Measurements from ENCODE around the gene NCOA3.

Gene NCOA3

DNA sequence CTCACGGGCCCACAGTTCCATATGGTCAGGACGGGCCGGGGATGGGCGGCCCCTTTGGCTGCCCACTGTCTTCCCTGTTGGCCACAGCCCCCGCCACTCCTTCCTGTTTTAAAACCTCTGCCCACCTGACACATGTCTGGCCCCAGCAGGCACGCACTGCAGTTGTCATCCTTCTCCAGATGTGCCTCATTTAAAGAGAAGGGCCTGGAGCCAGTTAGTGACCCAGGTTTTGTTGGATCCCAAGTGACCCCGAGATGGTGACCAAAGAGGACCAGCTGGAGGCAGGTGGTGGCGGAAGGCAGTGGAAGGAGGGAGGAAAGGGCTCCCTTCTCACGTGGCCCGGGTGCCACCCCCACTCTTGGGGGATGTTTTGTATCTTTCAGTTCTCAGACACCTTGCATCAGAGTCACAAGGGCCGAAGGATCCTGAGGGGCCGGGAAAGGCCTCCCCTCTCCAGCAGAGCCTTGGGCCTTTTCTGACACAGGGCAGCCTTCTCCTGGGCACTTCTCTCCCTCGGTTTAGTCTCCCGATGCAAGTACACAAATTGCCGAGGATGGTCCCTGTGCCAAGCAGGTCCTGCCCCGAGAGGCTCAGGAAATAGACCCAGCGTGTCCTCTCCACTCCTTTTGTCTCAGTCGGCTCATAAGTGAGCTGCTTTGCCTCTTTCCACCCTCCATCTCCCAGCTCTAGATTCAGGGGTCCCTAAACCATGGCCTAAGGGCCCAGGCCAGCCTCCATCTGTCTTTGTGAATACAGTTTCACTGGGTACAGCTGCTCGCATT, 166.0 kb downstream of the NCOA3 start:
- no peaks in the 10 kb centered on the region for H3K9me3 Mint-ChIP-seq
- ATAC-seq (no peak), DNase-seq (no peak)
- no peaks in the 10 kb centered on the region for H3K27me3 Mint-ChIP-seq
- H3K27ac Mint-ChIP-seq, result peak overlapping the region in 1 of 2 donors; percentile 1
- H3K4me1 Mint-ChIP-seq, result peaks cover 15% of the 10 kb centered on the region
- H3K4me3 Mint-ChIP-seq, result no peak overlapping the region

DNA sequence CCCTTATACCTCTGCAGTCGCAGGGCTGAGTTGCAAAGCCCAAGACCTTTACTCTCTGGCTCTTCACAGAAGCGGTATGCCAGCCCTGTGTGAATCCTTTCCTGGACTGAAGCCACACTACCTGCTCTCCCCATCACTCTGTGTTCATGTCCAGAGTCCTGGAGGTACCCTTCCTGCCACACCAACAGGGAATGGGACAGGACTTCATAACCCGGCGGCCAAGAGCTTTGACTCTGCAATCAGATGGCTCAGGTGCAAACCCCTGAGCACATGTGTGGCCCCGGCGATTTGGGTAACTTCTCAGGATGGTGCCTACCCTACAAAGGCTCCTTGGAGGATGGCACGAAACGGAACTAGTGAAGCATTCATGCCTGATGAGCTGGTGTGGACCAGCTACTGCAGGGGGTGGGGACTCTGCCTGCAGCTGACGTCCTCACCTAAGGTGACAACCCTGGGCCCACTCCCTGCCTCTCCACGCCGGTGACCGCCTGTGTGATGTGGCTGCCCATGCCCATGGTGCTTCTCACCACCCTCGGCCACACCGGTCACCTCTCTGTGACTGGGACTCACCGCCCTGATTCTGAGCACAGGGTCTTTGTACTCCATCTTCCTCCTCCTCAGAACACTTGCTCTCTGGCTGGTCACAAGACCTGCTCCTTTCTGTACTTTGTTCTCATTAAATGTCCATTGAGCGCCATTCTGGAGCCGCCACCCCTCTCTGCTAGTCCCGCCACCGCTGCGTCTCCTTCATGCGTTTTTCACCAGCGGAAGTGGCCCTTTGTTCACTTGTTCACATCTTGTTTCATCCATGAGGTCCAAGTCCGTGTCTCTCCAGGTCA, 166.8 kb downstream of the NCOA3 start:
- Mint-ChIP-seq H3K27ac (peak overlapping the region in 1 of 2 donors; percentile 1), H3K4me1 (peaks cover 7% of the 10 kb centered on the region)
- no peak for ATAC-seq

DNA sequence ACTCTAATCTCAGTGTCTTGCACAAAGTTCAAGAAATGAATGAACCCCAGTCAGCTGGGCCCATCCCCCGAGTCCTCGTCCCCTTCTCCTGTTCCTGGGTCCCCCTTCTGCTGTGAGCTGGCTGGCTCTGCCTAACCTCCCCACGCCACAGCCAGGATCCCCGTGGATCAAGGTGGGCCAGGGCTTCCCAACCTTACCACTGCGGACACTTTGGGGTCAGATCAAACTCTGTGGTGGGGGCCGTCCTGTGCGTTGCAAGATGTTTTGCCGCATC, 167.4 kb downstream of the NCOA3 start:
- no peaks in the 10 kb centered on the region for H3K27me3 Mint-ChIP-seq
- no peak for DNase-seq
- no peak for ATAC-seq
- no peak overlapping the region for H3K4me3 Mint-ChIP-seq
- peaks cover 1% of the 10 kb centered on the region for H3K4me1 Mint-ChIP-seq
- H3K9me3 Mint-ChIP-seq, result no peaks in the 10 kb centered on the region
- H3K27ac Mint-ChIP-seq, result peak overlapping the region; percentile 1 to 27

More for the DNA sequence above, 166.8 kb downstream of the NCOA3 start:
- no peak overlapping the region for H3K4me3 Mint-ChIP-seq
- H3K9me3 Mint-ChIP-seq, result no peaks in the 10 kb centered on the region
- no peaks in the 10 kb centered on the region for H3K27me3 Mint-ChIP-seq
- no peak for DNase-seq

DNA sequence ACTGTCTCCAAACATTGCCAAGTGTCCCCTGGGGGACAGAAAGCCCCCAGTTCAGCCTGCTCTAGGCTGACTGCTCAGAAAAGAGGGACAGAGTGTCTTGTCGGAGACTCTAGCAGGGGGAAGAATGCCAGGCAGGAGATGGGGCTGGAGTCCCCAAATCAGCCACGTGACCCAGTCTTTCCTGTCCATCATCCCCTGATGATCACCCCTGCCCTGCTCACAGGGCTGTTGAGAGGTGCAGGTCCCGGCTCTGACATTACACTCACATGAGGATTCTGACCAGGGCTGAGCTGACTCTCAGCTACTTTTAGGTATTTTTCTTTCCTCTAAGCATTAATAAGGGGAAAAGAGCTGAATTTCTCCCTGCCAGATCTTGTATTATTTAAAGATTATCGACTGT, 167.8 kb downstream of the NCOA3 start:
- DNase-seq (no peak), ATAC-seq (no peak)
- Mint-ChIP-seq H3K9me3 (no peaks in the 10 kb centered on the region), H3K27ac (peak overlapping the region in 1 of 2 donors; percentile 27), H3K27me3 (no peaks in the 10 kb centered on the region), H3K4me3 (no peak overlapping the region), H3K4me1 (no peaks in the 10 kb centered on the region)

DNA sequence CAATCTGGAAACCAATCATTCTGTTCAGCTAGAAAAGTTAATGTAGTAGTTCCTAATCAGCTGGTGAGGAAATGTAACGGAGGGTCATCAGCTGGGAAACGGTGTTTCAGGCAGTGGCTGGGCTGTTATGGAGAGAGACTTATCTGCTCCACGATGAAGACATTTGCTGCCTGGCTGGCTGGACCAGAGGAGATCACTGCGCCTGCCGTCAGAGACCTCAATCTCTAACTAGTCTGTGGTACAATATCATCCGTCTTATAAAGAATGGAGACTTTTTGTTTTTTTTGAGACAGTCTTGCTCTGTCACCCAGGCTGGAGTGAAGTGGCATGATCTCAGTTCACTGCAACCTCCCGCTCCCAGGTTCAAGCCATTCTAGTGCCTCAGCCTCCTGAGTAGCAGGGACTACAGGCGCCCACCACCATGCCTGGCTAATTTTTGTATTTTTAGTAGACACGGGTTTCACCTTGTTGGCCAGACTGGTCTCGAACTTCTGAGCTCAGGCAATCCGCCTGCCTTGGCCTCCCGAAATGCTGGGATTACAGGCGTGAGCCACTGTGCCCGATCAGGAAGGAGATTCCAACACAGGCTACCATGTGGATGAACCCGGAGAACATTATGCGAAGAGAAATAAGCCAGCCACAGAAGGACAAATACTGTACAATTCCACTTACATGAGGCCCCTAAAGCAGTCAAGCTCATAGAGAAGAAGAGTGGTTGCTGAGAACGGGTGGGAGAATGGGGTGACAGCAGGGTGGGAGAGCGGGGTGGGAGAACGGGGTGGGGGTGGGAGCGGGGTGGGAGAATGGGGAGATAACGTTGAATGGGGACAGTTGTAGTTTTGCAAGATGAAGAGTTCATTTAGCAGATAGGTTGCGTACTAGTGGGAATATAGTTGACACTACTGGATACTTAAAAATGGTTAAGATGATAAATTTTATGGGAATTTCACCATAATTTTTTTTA, 168.5 kb downstream of the NCOA3 start:
- no peaks in the 10 kb centered on the region for H3K27me3 Mint-ChIP-seq
- DNase-seq (no peak), ATAC-seq (no peak)
- H3K9me3 Mint-ChIP-seq, result no peaks in the 10 kb centered on the region
- no peaks in the 10 kb centered on the region for H3K4me1 Mint-ChIP-seq
- H3K27ac Mint-ChIP-seq, result peak overlapping the region in 1 of 2 donors; percentile 79
- no peak overlapping the region for H3K4me3 Mint-ChIP-seq

DNA sequence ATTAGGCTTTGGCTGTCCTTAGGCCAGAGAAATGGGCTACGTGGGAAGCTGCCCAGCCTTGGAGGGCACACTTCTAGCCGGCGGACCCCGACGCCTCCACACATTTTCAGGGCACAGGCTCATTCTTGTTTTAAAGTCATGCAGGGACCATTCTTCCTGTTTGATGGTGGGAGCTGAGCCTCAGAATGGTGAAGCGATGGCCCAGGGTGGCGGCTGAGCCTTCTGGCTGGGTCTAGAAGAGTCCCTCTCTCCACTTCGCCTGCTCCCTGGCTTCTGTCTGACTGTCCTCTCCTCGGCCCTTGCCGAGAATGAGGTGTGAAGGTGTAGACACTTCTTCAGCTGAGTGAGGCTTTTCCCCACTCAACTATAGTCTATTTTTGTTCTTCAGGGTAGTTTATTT, 169.2 kb downstream of the NCOA3 start:
- no peaks in the 10 kb centered on the region for H3K9me3 Mint-ChIP-seq
- H3K27me3 Mint-ChIP-seq, result no peaks in the 10 kb centered on the region
- ATAC-seq (no peak), DNase-seq (no peak)
- H3K4me1 Mint-ChIP-seq, result no peaks in the 10 kb centered on the region
- no peak overlapping the region for H3K4me3 Mint-ChIP-seq
- H3K27ac Mint-ChIP-seq, result no peak overlapping the region

DNA sequence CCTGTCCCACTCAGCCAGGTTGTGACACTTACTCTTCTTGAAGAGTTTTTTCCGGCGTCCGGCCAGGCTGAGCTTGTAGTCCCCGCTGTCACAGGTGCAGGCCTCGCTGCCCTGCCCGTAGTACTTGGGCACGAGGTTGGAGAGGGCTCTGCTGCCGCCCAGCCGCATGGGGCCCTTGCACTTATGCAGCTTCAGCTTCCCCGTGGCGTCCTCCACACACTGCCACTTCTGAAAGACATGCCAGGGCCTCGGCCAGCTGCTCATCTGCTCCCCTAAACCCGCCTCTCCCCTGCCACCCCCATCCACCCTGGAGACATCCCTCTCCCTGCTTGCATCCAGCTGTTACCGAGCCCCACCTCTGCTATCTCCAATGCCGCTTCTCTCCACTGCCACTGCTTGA, 170.5 kb downstream of the NCOA3 start:
- DNase-seq, result no peak
- no peaks in the 10 kb centered on the region for H3K9me3 Mint-ChIP-seq
- ATAC-seq, result no peak
- H3K27me3 Mint-ChIP-seq, result no peaks in the 10 kb centered on the region
- H3K27ac Mint-ChIP-seq, result no peak overlapping the region
- no peaks in the 10 kb centered on the region for H3K4me1 Mint-ChIP-seq
- H3K4me3 Mint-ChIP-seq, result no peak overlapping the region

DNA sequence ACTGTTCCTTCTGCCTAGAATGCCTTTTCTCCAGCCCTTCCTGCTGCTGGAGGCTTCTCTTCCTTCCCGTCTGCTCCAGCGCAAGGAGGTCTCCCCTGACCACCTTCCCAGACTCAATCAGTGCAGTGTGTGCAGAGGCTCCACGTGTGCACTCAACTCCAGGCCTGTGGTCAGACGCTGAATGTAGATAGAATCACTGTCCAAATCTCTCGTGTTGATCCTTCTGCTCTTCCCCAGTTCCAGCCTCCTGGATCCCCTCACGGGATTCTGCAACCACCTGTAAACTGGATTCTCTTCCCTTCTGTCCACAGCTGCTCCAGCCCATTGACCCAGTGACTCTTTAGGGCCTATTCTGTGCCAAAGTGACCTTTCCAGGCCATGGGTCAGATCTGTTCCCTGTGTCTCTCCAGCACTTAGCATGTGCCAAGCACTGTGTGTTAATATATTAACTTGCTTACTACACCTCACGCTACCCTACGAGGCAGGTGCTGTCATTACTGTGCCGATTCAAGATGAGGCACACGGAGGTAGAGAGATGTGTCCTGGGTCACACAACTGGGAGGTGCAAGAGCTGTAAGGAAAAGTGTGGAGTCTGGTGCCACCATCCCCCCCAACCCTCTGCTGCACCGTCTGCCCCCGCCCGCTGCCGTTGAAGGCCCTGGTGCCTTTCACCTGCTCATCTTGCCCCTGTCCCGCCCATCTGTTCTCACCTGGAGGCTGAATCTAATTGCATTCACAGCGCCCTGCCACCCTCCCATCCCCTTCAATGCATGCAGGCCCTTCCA, 171.4 kb downstream of the NCOA3 start:
- H3K4me1 Mint-ChIP-seq, result peaks cover 7% of the 10 kb centered on the region
- no peaks in the 10 kb centered on the region for H3K27me3 Mint-ChIP-seq
- no peaks in the 10 kb centered on the region for H3K9me3 Mint-ChIP-seq
- DNase-seq, result no peak
- no peak overlapping the region for H3K4me3 Mint-ChIP-seq
- no peak for ATAC-seq
- peak overlapping the region in 1 of 2 donors; percentile 84 for H3K27ac Mint-ChIP-seq

DNA sequence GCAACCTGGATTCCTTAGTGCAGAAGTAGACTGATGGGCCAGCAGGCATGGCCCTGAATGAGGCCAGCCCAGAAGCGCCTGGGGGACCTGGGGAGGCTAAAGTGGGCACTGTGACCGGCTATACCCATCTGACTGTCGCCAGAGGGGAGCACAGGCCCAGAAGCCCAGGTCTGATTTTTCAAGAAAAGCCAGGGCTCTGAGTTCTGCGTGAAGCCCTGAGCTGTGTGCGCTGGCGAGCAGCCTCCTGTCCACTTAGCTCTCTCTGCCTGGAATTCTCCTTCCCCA, 171.9 kb downstream of the NCOA3 start:
- no peak overlapping the region for H3K4me3 Mint-ChIP-seq
- no peaks in the 10 kb centered on the region for H3K9me3 Mint-ChIP-seq
- ATAC-seq, result no peak
- DNase-seq, result no peak
- H3K27ac Mint-ChIP-seq, result peak overlapping the region in 1 of 2 donors; percentile 84
- no peaks in the 10 kb centered on the region for H3K27me3 Mint-ChIP-seq
- H3K4me1 Mint-ChIP-seq, result peaks cover 8% of the 10 kb centered on the region

DNA sequence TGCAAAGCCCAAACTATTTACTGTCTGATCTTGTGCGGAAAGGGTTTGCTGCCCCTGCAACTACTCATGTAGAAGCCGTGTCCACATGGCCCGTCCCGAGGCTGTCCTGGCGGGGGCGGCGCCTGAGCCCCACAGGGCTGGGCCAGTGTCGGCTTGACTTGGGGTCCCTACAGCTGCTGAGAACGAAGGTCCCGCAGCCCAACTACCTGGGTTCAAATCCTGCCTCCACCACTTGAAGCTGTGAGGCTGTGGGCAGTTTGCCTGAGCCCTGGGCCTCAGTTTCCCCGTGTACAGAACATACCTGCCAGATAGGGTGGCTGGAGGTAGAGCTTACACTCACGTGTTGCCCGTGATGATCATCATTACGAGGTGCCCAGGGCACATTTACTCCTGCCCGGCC, 172.5 kb downstream of the NCOA3 start:
- H3K27ac Mint-ChIP-seq, result peak overlapping the region in 1 of 2 donors; percentile 84
- ATAC-seq (no peak), DNase-seq (no peak)
- no peaks in the 10 kb centered on the region for H3K27me3 Mint-ChIP-seq
- peaks cover 8% of the 10 kb centered on the region for H3K4me1 Mint-ChIP-seq
- no peak overlapping the region for H3K4me3 Mint-ChIP-seq
- no peaks in the 10 kb centered on the region for H3K9me3 Mint-ChIP-seq

DNA sequence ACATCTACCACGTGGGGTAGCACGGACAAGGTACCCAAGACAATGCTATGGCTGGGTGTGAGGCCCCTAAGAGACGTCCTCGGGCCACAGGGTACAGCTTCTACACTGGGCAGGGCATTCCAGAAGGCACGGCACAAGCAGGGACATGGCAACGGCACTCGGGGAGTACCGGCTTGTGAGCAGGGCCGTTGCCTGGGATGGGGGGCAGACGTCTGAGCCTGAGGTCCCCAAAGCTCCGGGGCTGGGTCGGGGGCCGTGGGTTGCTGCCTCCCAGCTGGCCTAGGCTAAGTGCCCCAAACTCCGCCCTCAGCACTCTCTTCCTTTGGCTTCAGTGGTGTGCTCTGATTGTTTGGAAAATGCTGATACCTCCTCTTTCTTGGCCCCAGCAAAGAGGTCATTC, 173.0 kb downstream of the NCOA3 start:
- ATAC-seq (no peak), DNase-seq (no peak)
- Mint-ChIP-seq H3K9me3 (no peaks in the 10 kb centered on the region), H3K4me1 (peaks cover 8% of the 10 kb centered on the region), H3K4me3 (no peak overlapping the region), H3K27me3 (no peaks in the 10 kb centered on the region), H3K27ac (peak overlapping the region in 1 of 2 donors; percentile 31)

DNA sequence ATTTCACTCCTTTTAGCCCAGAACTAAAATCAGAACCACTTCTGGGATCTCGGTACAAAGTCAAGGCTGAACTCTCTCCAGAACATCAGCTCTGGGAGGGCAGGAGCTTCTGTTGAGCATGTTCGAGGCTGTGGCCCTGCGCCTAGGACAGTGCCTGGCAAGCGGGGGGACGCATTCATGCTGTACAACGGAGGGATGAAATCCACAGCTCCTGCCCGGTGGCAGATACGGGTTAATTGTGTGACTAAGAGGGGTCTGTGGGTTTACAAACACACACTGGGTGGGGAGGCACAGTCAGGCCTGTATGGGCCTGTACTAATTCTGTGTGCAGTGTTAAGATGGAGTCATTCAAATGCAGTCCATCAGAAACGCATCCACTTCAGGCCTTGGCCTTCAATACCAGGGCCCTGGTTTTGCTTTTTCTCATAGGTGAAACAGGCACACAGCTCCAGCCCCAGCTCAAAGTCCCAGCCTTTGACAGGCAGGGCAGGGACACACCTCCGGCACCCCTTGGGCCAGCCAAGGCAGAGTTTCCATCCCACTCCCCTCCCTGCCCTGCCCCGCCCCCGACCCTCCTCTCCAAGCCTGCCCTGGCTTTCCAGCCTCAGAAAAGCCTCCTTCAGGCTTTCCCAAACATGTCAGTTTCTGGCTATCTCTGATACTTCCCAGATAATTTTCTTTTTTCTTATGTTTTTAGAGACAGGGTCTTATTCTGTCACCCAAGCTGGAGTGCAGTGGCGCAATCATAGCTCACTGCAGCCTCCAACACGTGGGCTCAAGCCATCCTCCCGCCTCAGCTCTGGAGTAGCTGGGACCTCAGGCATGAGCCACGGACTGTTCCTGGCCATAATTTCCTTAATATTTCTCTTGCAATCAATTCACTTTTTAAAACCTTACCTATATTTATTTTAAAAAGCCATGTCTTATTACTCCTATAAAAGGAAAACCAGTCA, 173.8 kb downstream of the NCOA3 start:
- H3K27me3 Mint-ChIP-seq, result no peaks in the 10 kb centered on the region
- DNase-seq, result no peak
- ATAC-seq, result no peak

DNA sequence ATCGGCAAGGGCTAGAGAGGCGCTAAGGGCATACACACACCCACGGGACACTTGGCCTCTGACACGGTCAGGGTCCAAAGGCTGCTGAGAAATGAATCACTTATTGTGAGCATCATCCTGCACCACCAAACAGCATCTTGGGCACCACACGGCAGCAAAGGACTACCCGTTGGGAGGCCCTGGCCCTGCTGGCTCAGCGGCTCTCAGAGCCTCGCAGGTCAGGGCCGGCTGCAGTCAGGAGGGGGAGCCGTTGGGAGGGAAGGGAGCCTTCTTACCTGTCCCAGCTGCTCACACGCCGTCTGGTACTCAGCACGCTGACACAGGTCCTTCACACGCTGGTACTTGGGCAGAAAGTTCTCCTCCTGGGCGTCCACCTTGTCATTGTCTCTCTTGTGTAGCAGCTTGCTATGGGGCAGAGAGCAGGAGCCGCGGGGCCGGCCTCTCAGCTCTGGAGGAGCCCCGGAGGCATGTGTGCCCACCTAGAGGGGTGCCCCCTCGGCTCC, 174.6 kb downstream of the NCOA3 start:
- Mint-ChIP-seq H3K4me3 (no peak overlapping the region), H3K27ac (peak overlapping the region in 1 of 2 donors; percentile 78), H3K9me3 (no peaks in the 10 kb centered on the region), H3K4me1 (peaks cover 8% of the 10 kb centered on the region), H3K27me3 (no peaks in the 10 kb centered on the region)
- no peak for ATAC-seq
- no peak for DNase-seq

More for the DNA sequence above, 173.8 kb downstream of the NCOA3 start:
- Mint-ChIP-seq H3K4me1 (peaks cover 8% of the 10 kb centered on the region), H3K9me3 (no peaks in the 10 kb centered on the region), H3K4me3 (no peak overlapping the region), H3K27ac (peak overlapping the region in 1 of 2 donors; percentile 31)
